DOHH2 (cell line): ENCODE results near the gene SLC25A3.
"Not testable (repeated sequence)": the region's sequence is repeated elsewhere in the genome, so short reads cannot be mapped to it uniquely, and the experiment has no call there.

Experiments
- H3F3A ChIP-seq: fragments of 200-600 bp; sonication (generic), shearing (Covaris generic); 2 replicates; pipeline ENCODE4 v1.6.0; 2016; ENCODE audit warnings: antibody characterized with exemption, mild to moderate bottlenecking; ENCODE audit not compliant: control insufficient read depth, insufficient read depth
- H3K27ac ChIP-seq: fragments of 200-600 bp; sonication (generic); 2 replicates; pipeline ENCODE4 v1.5.1; 2014; ENCODE audit warnings: low read depth, mild to moderate bottlenecking, low read length, moderate library complexity
- H3K27me3 ChIP-seq: fragments of 200-600 bp; sonication (generic); 2 replicates; pipeline ENCODE4 v1.6.1; 2014; ENCODE audit warnings: mild to moderate bottlenecking, low read length, mixed read lengths; ENCODE audit not compliant: control insufficient read depth
- H3K36me3 ChIP-seq: fragments of 200-600 bp; sonication (generic); 2 replicates; pipeline ENCODE4 v1.6.1; 2014; ENCODE audit warnings: mild to moderate bottlenecking, low read length, moderate library complexity, mixed read lengths; ENCODE audit not compliant: control insufficient read depth
- H3K4me1 ChIP-seq: fragments of 200-600 bp; sonication (generic); 2 replicates; pipeline ENCODE4 v1.6.1; 2014; ENCODE audit warnings: mild to moderate bottlenecking, low read length, mixed read lengths; ENCODE audit not compliant: control insufficient read depth
- H3K4me2 ChIP-seq: fragments of 200-600 bp; sonication (generic); 2 replicates; pipeline ENCODE4 v1.6.0; 2014; ENCODE audit warnings: mild to moderate bottlenecking, low read length, moderate library complexity
- H3K4me3 ChIP-seq: fragments of 200-600 bp; sonication (generic); 2 replicates; pipeline ENCODE4 v1.5.1; 2014; ENCODE audit warnings: mild to moderate bottlenecking, low read length, mixed read lengths
- H3K79me2 ChIP-seq: fragments of 200-600 bp; sonication (generic); 2 replicates; pipeline ENCODE4 v1.6.1; 2014; ENCODE audit warnings: mild to moderate bottlenecking, low read length, mixed read lengths; ENCODE audit not compliant: control insufficient read depth
- H3K9me2 ChIP-seq: fragments of 200-600 bp; sonication (generic); replicated peaks from 2 replicates; pipeline ENCODE4 v1.6.1; 2014; ENCODE audit warnings: mild to moderate bottlenecking, low read length, mixed read lengths; ENCODE audit not compliant: control insufficient read depth
- H3K9me3 ChIP-seq: fragments of 200-600 bp; sonication (generic); 2 replicates; pipeline ENCODE4 v1.6.1; 2014; ENCODE audit warnings: antibody characterized with exemption, low read length, mixed read lengths; ENCODE audit not compliant: control insufficient read depth, insufficient read depth
- H4K20me1 ChIP-seq: fragments of 200-600 bp; sonication (generic); 2 replicates; pipeline ENCODE4 v1.6.0; 2014; ENCODE audit warnings: low read depth, mild to moderate bottlenecking, antibody characterized with exemption, low read length, moderate library complexity; ENCODE audit not compliant: control insufficient read depth, insufficient read depth
- EZH2phosphoT487 ChIP-seq: fragments of 200-600 bp; sonication (generic); IDR thresholded peaks from 2 replicates; pipeline ENCODE4 v1.6.1; 2017; ENCODE audit warnings: borderline replicate concordance, mild to moderate bottlenecking, antibody characterized with exemption, low read length, moderate library complexity, mixed read lengths
- TF ChIP-seq, protein P1 (sequence below): fragments of 200-600 bp; sonication (generic); IDR thresholded peaks from one replicate; pipeline ENCODE4 v1.5.1; 2014; ENCODE audit warnings: antibody characterized with exemption, mild to moderate bottlenecking, low read depth, low read length; ENCODE audit not compliant: poor library complexity, severe bottlenecking

The SLC25A3 gene

GRCh38 chr12:98549371-98550110 lies 43.9 kb upstream of the SLC25A3 start:
- no peak overlapping the region for H3K27ac ChIP-seq
- H3F3A ChIP-seq = peaks cover 59% of the 10 kb centered on the region

DNA sequence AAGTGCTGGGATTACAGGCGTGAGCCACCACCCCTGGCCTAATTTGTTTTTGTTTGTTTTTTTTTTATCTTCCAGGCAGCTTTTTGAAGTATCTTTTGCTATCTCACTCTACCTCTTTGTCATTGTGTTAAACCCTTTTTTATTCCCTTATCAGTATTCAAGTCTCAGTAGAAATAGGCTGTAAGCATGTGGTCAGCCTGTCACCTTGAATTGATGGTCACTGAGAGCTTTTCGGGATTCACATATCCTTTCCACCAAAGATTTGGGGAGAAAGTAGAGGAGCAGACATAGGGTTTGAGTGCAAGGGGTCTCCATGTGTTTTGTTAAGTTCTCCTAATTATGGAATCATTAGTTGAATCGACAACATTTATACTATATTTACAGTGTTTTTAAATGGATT lies 41.7 kb upstream of the SLC25A3 start:
- H3K27me3 ChIP-seq = no peaks in the 10 kb centered on the region
- no peak overlapping the region for H3K4me3 ChIP-seq
- no peaks in the 10 kb centered on the region for H4K20me1 ChIP-seq
- no peaks in the 10 kb centered on the region for H3K79me2 ChIP-seq
- peaks cover 42% of the 10 kb centered on the region for H3K36me3 ChIP-seq
- no peak overlapping the region for H3K27ac ChIP-seq
- no peaks in the 10 kb centered on the region for H3K9me3 ChIP-seq
- TF ChIP-seq EZH2phosphoT487 = no peak
- TF ChIP-seq, protein P1, sequence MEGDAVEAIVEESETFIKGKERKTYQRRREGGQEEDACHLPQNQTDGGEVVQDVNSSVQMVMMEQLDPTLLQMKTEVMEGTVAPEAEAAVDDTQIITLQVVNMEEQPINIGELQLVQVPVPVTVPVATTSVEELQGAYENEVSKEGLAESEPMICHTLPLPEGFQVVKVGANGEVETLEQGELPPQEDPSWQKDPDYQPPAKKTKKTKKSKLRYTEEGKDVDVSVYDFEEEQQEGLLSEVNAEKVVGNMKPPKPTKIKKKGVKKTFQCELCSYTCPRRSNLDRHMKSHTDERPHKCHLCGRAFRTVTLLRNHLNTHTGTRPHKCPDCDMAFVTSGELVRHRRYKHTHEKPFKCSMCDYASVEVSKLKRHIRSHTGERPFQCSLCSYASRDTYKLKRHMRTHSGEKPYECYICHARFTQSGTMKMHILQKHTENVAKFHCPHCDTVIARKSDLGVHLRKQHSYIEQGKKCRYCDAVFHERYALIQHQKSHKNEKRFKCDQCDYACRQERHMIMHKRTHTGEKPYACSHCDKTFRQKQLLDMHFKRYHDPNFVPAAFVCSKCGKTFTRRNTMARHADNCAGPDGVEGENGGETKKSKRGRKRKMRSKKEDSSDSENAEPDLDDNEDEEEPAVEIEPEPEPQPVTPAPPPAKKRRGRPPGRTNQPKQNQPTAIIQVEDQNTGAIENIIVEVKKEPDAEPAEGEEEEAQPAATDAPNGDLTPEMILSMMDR = no peak
- no peaks in the 10 kb centered on the region for H3K4me1 ChIP-seq
- H3K9me2 ChIP-seq = no peaks in the 10 kb centered on the region
- peaks cover 59% of the 10 kb centered on the region for H3F3A ChIP-seq
- no peak overlapping the region for H3K4me2 ChIP-seq

More at GRCh38 chr12:98549371-98550110, 43.9 kb upstream of the SLC25A3 start:
- H4K20me1 ChIP-seq = no peaks in the 10 kb centered on the region
- H3K9me3 ChIP-seq = no peaks in the 10 kb centered on the region
- H3K4me2 ChIP-seq = no peak overlapping the region
- no peaks in the 10 kb centered on the region for H3K4me1 ChIP-seq
- peaks cover 63% of the 10 kb centered on the region for H3K36me3 ChIP-seq
- no peaks in the 10 kb centered on the region for H3K9me2 ChIP-seq
- H3K79me2 ChIP-seq = 0 out of 2 replicates have a peak, but pooled peaks cover 3% of the 10 kb centered on the region
- H3K4me3 ChIP-seq = no peak overlapping the region
- H3K27me3 ChIP-seq = no peaks in the 10 kb centered on the region
- TF ChIP-seq, protein P1 = no peak
- no peak for TF ChIP-seq EZH2phosphoT487

DNA sequence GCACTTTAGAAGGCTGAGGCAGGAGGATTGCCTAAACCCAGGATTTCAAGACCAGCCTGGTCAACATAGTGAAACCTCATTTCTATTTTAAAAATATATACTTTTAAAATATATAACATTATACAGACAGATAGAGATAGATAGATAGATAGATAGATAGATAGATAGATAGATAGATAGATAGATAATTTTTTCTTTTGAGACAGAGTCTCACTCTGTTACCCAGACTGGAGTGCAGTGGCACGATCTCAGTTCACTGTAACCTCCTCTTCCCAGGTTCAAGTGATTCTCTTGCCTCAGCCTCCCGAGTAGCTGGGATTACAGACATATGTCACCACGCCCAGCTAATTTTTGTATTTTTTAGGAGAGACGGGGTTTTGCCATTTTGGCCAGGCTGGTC lies 35.4 kb upstream of the SLC25A3 start:
- not testable (repeated sequence) for H3K36me3 ChIP-seq, H3K4me1 ChIP-seq, H4K20me1 ChIP-seq, H3K4me2 ChIP-seq, H3K27ac ChIP-seq, H3K9me2 ChIP-seq, H3K27me3 ChIP-seq, H3K79me2 ChIP-seq, H3K9me3 ChIP-seq, H3K4me3 ChIP-seq
- peaks cover 24% of the 10 kb centered on the region for H3F3A ChIP-seq

DNA sequence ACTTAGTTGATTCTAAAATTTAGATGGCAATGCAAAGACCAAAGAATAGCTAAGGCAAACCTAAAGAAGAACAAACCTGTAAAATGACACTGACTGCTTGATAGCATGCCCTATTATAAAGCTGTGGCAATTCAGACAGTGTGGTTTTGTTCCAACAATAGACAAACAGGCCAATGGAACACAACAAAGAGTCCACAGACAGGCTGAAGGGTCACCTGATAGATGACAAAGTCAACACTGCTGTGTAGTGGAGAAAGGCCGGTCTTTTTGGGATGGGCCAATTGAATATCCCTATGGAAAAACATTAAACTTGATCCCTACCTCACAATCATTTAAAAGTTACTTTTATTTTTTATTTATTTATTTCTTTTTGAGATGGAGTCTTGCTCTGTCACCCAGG lies 33.8 kb upstream of the SLC25A3 start:
- no peaks in the 10 kb centered on the region for H3K79me2 ChIP-seq
- H3K27ac ChIP-seq = no peak overlapping the region
- no peaks in the 10 kb centered on the region for H3K4me1 ChIP-seq
- H3K4me2 ChIP-seq = no peak overlapping the region
- no peak for TF ChIP-seq EZH2phosphoT487
- TF ChIP-seq, protein P1 = no peak
- H3K27me3 ChIP-seq = no peaks in the 10 kb centered on the region
- H3K9me2 ChIP-seq = no peaks in the 10 kb centered on the region
- H3K4me3 ChIP-seq = no peak overlapping the region
- H3K9me3 ChIP-seq = no peaks in the 10 kb centered on the region
- peaks cover 16% of the 10 kb centered on the region for H3F3A ChIP-seq
- H4K20me1 ChIP-seq = no peaks in the 10 kb centered on the region
- H3K36me3 ChIP-seq = no peaks in the 10 kb centered on the region
